ENCODE measurements around the gene CYTH1.
A peak's percentile ranks its signal among the peaks of the same experiment; 100 is the strongest.

DNA sequence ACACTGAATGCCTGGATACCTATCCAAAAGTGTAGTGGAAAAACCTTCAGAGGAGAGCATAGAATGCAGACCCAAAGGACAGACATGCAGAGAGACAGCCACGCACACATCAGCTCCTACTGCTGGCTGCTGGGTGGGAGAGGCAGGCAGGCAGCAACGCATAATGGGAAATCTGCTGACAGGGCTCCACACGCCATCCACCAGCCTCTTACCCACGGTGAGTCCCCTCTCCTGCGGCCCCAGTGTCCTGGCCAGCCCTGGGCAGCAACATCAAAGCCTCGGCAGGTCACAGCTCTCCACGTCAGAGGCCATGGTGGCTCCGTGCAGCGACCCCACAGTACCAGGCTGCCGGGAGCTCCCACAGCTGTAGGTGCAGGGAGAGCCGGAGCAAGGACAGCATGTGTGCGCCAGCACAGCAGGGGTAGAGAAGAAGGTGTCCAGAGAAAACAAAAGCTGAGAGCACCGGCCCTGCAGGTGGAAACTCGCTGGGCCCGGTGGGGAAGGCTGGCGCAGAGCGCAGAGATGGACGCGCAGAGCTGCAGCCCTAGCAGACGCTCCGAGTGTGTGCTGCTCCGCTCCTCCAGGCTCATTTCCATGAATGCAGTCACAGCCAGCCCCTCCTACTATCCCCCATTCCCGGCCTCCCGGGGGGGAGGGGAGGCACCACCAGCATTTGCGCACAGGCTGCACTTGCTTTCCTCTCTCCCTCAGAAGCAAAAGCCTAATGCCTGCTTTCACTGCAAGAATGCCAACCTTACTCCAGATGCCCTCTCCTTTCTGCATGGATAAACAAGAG lies 58.9 kb downstream of the CYTH1 start:
- TF ChIP-seq, protein P1, sequence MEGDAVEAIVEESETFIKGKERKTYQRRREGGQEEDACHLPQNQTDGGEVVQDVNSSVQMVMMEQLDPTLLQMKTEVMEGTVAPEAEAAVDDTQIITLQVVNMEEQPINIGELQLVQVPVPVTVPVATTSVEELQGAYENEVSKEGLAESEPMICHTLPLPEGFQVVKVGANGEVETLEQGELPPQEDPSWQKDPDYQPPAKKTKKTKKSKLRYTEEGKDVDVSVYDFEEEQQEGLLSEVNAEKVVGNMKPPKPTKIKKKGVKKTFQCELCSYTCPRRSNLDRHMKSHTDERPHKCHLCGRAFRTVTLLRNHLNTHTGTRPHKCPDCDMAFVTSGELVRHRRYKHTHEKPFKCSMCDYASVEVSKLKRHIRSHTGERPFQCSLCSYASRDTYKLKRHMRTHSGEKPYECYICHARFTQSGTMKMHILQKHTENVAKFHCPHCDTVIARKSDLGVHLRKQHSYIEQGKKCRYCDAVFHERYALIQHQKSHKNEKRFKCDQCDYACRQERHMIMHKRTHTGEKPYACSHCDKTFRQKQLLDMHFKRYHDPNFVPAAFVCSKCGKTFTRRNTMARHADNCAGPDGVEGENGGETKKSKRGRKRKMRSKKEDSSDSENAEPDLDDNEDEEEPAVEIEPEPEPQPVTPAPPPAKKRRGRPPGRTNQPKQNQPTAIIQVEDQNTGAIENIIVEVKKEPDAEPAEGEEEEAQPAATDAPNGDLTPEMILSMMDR (IDR thresholded peaks at IDR 0.05; ENCODE audit: poor library complexity, severe bottlenecking), result peak; percentile 40
- TF ChIP-seq TAF1 (IDR thresholded peaks at IDR 0.05; ENCODE audit: low read depth) (peak; percentile 90), POLR2AphosphoS5 (IDR thresholded peaks at IDR 0.05) (peak; percentile 93), RAD21 (conservative IDR thresholded peaks at IDR 0.05) (peak; percentile 56), EZH2 (IDR thresholded peaks at IDR 0.05; ENCODE audit: borderline replicate concordance, insufficient read depth, low read length, poor library complexity, severe bottlenecking) (no peak)
- TF ChIP-seq, protein P2, sequence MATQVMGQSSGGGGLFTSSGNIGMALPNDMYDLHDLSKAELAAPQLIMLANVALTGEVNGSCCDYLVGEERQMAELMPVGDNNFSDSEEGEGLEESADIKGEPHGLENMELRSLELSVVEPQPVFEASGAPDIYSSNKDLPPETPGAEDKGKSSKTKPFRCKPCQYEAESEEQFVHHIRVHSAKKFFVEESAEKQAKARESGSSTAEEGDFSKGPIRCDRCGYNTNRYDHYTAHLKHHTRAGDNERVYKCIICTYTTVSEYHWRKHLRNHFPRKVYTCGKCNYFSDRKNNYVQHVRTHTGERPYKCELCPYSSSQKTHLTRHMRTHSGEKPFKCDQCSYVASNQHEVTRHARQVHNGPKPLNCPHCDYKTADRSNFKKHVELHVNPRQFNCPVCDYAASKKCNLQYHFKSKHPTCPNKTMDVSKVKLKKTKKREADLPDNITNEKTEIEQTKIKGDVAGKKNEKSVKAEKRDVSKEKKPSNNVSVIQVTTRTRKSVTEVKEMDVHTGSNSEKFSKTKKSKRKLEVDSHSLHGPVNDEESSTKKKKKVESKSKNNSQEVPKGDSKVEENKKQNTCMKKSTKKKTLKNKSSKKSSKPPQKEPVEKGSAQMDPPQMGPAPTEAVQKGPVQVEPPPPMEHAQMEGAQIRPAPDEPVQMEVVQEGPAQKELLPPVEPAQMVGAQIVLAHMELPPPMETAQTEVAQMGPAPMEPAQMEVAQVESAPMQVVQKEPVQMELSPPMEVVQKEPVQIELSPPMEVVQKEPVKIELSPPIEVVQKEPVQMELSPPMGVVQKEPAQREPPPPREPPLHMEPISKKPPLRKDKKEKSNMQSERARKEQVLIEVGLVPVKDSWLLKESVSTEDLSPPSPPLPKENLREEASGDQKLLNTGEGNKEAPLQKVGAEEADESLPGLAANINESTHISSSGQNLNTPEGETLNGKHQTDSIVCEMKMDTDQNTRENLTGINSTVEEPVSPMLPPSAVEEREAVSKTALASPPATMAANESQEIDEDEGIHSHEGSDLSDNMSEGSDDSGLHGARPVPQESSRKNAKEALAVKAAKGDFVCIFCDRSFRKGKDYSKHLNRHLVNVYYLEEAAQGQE (IDR thresholded peaks at IDR 0.05; ENCODE audit: borderline replicate concordance), result peak; percentile 96

All from neural cell (in vitro differentiated cells).